GM12878 (cell line): Measurements from ENCODE around the gene CALML5. TPM values are rescaled to one million over a fixed set of nuclear protein-coding genes. Genes with fewer than 3 reads are reported as not detected.

Experiments
- ATAC-seq: fragments of 200-7000 bp; cut with Tn5 transposase; 3 replicates; pipeline ENCODE4 v1.9.1; 2020; ENCODE audit warnings: mild to moderate bottlenecking, moderate library complexity
- BruUV-seq: library from RNA; stranded (reverse); fragments of 400-500 nt; replicated peaks from 2 replicates; lab custom pipeline; 2021; lab: Mats Ljungman, UMichigan
- CTCF ChIA-PET: fragments of 300-600 bp; sonication (Branson Sonifier 250); formaldehyde crosslinking; extraction: SDS; loops from one replicate; lab custom pipeline; 2021; ENCODE audit warnings: inconsistent platforms; lab: Yijun Ruan, JAX
- POLR2A ChIA-PET: fragments of 350-600 bp; formaldehyde crosslinking; extraction: SDS; loops from one replicate; lab custom pipeline; 2021; ENCODE audit warnings: inconsistent platforms; lab: Charles Lee
- RAD21 ChIA-PET: fragments of 300-600 bp; sonication (Branson Sonifier 250); formaldehyde crosslinking; loops from one replicate; lab custom pipeline; 2023; ENCODE audit warnings: antibody characterized with exemption; ENCODE audit not compliant: unreplicated experiment; lab: Charles Lee
- SMC1A ChIA-PET: fragments of 300-600 bp; sonication (Branson Sonifier 250); formaldehyde crosslinking; loops from one replicate; lab custom pipeline; 2023; ENCODE audit not compliant: unreplicated experiment, uncharacterized antibody; lab: Charles Lee
- DNase-seq: peaks from one replicate; pipeline ENCODE4 v3.0.0-alpha.2; 2011; ENCODE audit warnings: low read depth, low spot score
- FAIRE-seq: peaks from 3 replicates; lab custom pipeline; 2011; peaks lifted over from hg19 to GRCh38; lab: Jason Lieb, UNC
- H2AFZ ChIP-seq: 2 replicates; pipeline ENCODE4 v1.6.0; 2011; ENCODE audit warnings: low read depth, low read length, control low read depth; ENCODE audit not compliant: control insufficient read depth
- H3K27ac ChIP-seq: 2 replicates; pipeline ENCODE4 v1.5.1; 2011; ENCODE audit warnings: control low read depth; ENCODE audit not compliant: control insufficient read depth, insufficient read depth
- H3K27me3 ChIP-seq, 2 experiments: replicated peaks in 1 of 2; 2 replicates each; pipeline versions ENCODE4 v1.6.0 to v1.6.1; 2011; ENCODE audit warnings: low read length in 1 of 2; ENCODE audit not compliant: control insufficient read depth in 2 of 2, insufficient read depth in 2 of 2
- H3K36me3 ChIP-seq, 2 experiments: 2 replicates each; pipeline ENCODE4 v1.5.1; 2011; ENCODE audit warnings: low read length in 1 of 2; ENCODE audit not compliant: control insufficient read depth in 2 of 2, insufficient read depth in 2 of 2
- H3K4me1 ChIP-seq: 2 replicates; pipeline ENCODE4 v1.6.1; 2011; ENCODE audit warnings: mild to moderate bottlenecking, low read length, moderate library complexity, mixed read lengths; ENCODE audit not compliant: control insufficient read depth, insufficient read depth
- H3K4me2 ChIP-seq: 2 replicates; pipeline ENCODE4 v1.6.0; 2011; ENCODE audit warnings: control low read depth; ENCODE audit not compliant: control insufficient read depth, insufficient read depth
- H3K4me3 ChIP-seq: fragments of 200-600 bp; sonication (generic); 2 replicates; pipeline ENCODE4 v1.5.1; 2016
- H3K79me2 ChIP-seq: 2 replicates; pipeline ENCODE4 v1.6.0; 2011; ENCODE audit warnings: low read length; ENCODE audit not compliant: control insufficient read depth, insufficient read depth
- H3K9ac ChIP-seq: 2 replicates; pipeline ENCODE4 v1.8.0; 2011; ENCODE audit warnings: low read length, control low read depth, mixed read lengths; ENCODE audit not compliant: control insufficient read depth, insufficient read depth
- H3K9me3 ChIP-seq: replicated peaks from 3 replicates; pipeline ENCODE4 v1.5.1; 2011; ENCODE audit warnings: mild to moderate bottlenecking, low read length; ENCODE audit not compliant: control insufficient read depth, insufficient read depth
- H4K20me1 ChIP-seq: 2 replicates; pipeline ENCODE4 v1.6.0; 2011; ENCODE audit not compliant: control insufficient read depth, insufficient read depth
- ATF7 ChIP-seq: fragments of 450-650 bp; IDR thresholded peaks from 2 replicates; pipeline ENCODE4 v1.6.1; 2016; ENCODE audit warnings: low read depth, mild to moderate bottlenecking
- BMI1 ChIP-seq: fragments of 450-650 bp; IDR thresholded peaks from 2 replicates; pipeline ENCODE4 v1.6.1; 2016; ENCODE audit warnings: mild to moderate bottlenecking, moderate library complexity, borderline replicate concordance
- CBFB ChIP-seq: IDR thresholded peaks from 2 replicates; pipeline ENCODE4 v1.6.1; 2016; ENCODE audit warnings: antibody characterized with exemption, low read depth
- DPF2 ChIP-seq: fragments of 450-650 bp; IDR thresholded peaks from 2 replicates; pipeline ENCODE4 v1.6.1; 2017; ENCODE audit warnings: mild to moderate bottlenecking
- JUNB ChIP-seq: IDR thresholded peaks from 2 replicates; pipeline ENCODE4 v1.6.1; 2016; ENCODE audit warnings: antibody characterized with exemption, mild to moderate bottlenecking
- PKNOX1 ChIP-seq: fragments of 450-650 bp; IDR thresholded peaks from 2 replicates; pipeline ENCODE4 v1.6.1; 2016; ENCODE audit warnings: mild to moderate bottlenecking
- STAT3 ChIP-seq: IDR thresholded peaks from 2 replicates; pipeline ENCODE4 v1.6.1; 2011; ENCODE audit warnings: low read depth, low read length, improper control_type of control experiment
- TCF12 ChIP-seq: IDR thresholded peaks from 2 replicates; pipeline ENCODE4 v1.6.1; 2011; ENCODE audit warnings: low read depth, mild to moderate bottlenecking, low read length
- TCF3 ChIP-seq: IDR thresholded peaks from 2 replicates; pipeline ENCODE4 v1.6.1; 2012; ENCODE audit warnings: low read depth, mild to moderate bottlenecking, low read length, borderline replicate concordance; ENCODE audit not compliant: insufficient read depth
- WGBS: methylation state at CpG from one replicate; pipeline ENCODE4 v1.1.6; 2016; ENCODE audit warnings: low lambda C conversion rate; ENCODE audit not compliant: insufficient replicate concordance, insufficient coverage; ENCODE audit errors: missing lambda C conversion rate; 5-methylcytosine and 5-hydroxymethylcytosine counted together
- in situ Hi-C: fragments of 300-500 bp; cut with MboI; formaldehyde crosslinking; loops from 9 replicates; pipeline ENCODE4 v1.14.3; 2018; ENCODE audit warnings: mixed read lengths
- intact Hi-C: fragments of 100-400 bp; cut with micrococcal nuclease; formaldehyde crosslinking; loops from one replicate; pipeline ENCODE4 v1.14.2; 2022; ENCODE audit not compliant: unreplicated experiment
- polyA plus RNA-seq, 11 experiments: library from polyadenylated mRNA; depleted of rRNA in 4 of 11; unstranded in 6 of 11; stranded (reverse) in 5 of 11; fragments of >200 nt; fragmentation: Nextera tagmentation in 4 of 11; fragmentation: Illumina TruSeq in 1 of 11; extraction: Ambion mirVana in 4 of 11; extraction: Trizol in 1 of 11; gene quantifications; 1 replicate in 1 of 11; 2 replicates in 10 of 11; pipeline versions ENCODE4 v1.2.1 to v1.2.3, GENCODE V29; 2011 to 2016; ENCODE audit warnings: inconsistent platforms in 2 of 11, missing spikeins in 2 of 11, low read depth in 1 of 11
- total RNA-seq, 4 experiments: library from RNA; depleted of rRNA in 3 of 4; stranded (reverse); fragments of >200 nt in 3 of 4; fragmentation: Illumina TruSeq in 1 of 4; extraction: Trizol in 1 of 4; gene quantifications; 2 replicates each; pipeline versions ENCODE4 v1.2.1 to v1.2.3, GENCODE V29; 2013 to 2021

The CALML5 gene
- total and polyA plus RNA-seq, 10 of the 15 experiments (the other 5 are each of a cell fraction or from before 2014, with no cell fraction given) = not detected

- Histone ChIP-seq H2AFZ (no peak overlapping the region), H3K36me3 (no peaks in the 10 kb centered on the region), H3K9ac (no peak overlapping the region), H3K79me2 (no peaks in the 10 kb centered on the region), H3K9me3 (no peaks in the 10 kb centered on the region), H3K4me2 (no peak overlapping the region), H4K20me1 (no peaks in the 10 kb centered on the region), H3K27me3 (peaks cover 0 to 7% of the 10 kb centered on the region in 2 experiments; a peak in 3 of 4 replicates), H3K27ac (no peak overlapping the region), H3K4me1 (no peaks in the 10 kb centered on the region), H3K4me3 (no peak overlapping the region)
- DNase-seq (no peak), FAIRE-seq (no peak), ATAC-seq (no peak)
- SMC1A ChIA-PET = no interaction called here
- RAD21 ChIA-PET = no interaction called here
- BruUV-seq = no TSS peak
- TF ChIP-seq CBFB (no peak), DPF2 (no peak)
- in situ Hi-C loops (no loop called here), intact Hi-C loops (no loop called here)
- POLR2A ChIA-PET = no interaction called here
- WGBS = 56% methylated on average over 14 of the region's 14 CpGs
- CTCF ChIA-PET = interaction anchor here (0.6 kb wide), 1 partner anchor 161 kb away, joined by 3 read pairs; no protein-coding TSS in a partner anchor
Observed at GRCh38 chr10:5507649-5508131, 8.3 kb upstream of the CALML5 start.

GRCh38 chr10:5506751-5507648 is 7.6 kb upstream of the CALML5 start:
- intact Hi-C loops (no loop called here), in situ Hi-C loops (no loop called here)
- no peaks in the 10 kb centered on the region for H3K9me3 ChIP-seq
- FAIRE-seq = no peak
- ATAC-seq = no peak
- RAD21 ChIA-PET = no interaction called here
- 32% methylated on average over 19 of the region's 19 CpGs for WGBS
- H3K4me1 ChIP-seq = no peaks in the 10 kb centered on the region
- TF ChIP-seq TCF12 (no peak), STAT3 (no peak), JUNB (no peak), TCF3 (no peak), PKNOX1 (no peak), ATF7 (no peak), BMI1 (no peak)
- no peak overlapping the region for H3K9ac ChIP-seq
- H4K20me1 ChIP-seq = no peaks in the 10 kb centered on the region
- no TSS peak for BruUV-seq
- peaks cover 0 to 7% of the 10 kb centered on the region in 2 experiments; a peak in 3 of 4 replicates for H3K27me3 ChIP-seq
- no peaks in the 10 kb centered on the region for H3K79me2 ChIP-seq
- CTCF ChIA-PET = no interaction called here
- no peak overlapping the region for H2AFZ ChIP-seq
- H3K27ac ChIP-seq = no peak overlapping the region
- no peak for DNase-seq
- H3K4me2 ChIP-seq = no peak overlapping the region
- POLR2A ChIA-PET = no interaction called here
- H3K4me3 ChIP-seq = no peak overlapping the region
- SMC1A ChIA-PET = interaction anchor here (1.3 kb wide), 1 partner anchor 116 kb away, joined by 3 read pairs; no protein-coding TSS in a partner anchor
- H3K36me3 ChIP-seq = no peaks in the 10 kb centered on the region
